ENCODE data around the gene LMLN.
"Not testable (repeated sequence)": the region's sequence is repeated elsewhere in the genome, so short reads cannot be mapped to it uniquely, and the experiment has no call there.

The LMLN gene

GRCh38 chr3:197955892-197956477 lies 4.0 kb upstream of the LMLN start:
- peak overlapping the region; percentile 80 for H3K27ac ChIP-seq

GRCh38 chr3:197956626-197956988 lies 3.4 kb upstream of the LMLN start:
- peak overlapping the region; percentile 80 for H3K27ac ChIP-seq
- DNase-seq (ENCODE audit: low read depth, low spot score) = no peak

More at GRCh38 chr3:197955892-197956477, 4.0 kb upstream of the LMLN start:
- DNase-seq (ENCODE audit: low read depth, low spot score) = no peak

- no peak for DNase-seq (ENCODE audit: low read depth, low spot score)
- H3K27ac ChIP-seq = peak overlapping the region; percentile 80
Measured at GRCh38 chr3:197957790-197958133, 2.3 kb upstream of the LMLN start.

GRCh38 chr3:197958346-197958745 lies 1.7 kb upstream of the LMLN start:
- no peak for DNase-seq (ENCODE audit: low read depth, low spot score)
- peak overlapping the region; percentile 80 for H3K27ac ChIP-seq

- DNase-seq (ENCODE audit: low read depth, low spot score) = not testable (repeated sequence)
- H3K27ac ChIP-seq = peak overlapping the region; percentile 80
Measured at GRCh38 chr3:197958848-197959247, 1.2 kb upstream of the LMLN start.

GRCh38 chr3:197959500-197959890 lies 522 bp upstream of the LMLN start:
- peak overlapping the region; percentile 80 for H3K27ac ChIP-seq
- no peak for DNase-seq (ENCODE audit: low read depth, low spot score)

- DNase-seq (ENCODE audit: low read depth, low spot score) = no peak
- H3K27ac ChIP-seq = peak overlapping the region; percentile 80
Measured at GRCh38 chr3:197960694-197961581, 921 bp downstream of the LMLN start.

GRCh38 chr3:197961582-197961945 lies 1.5 kb downstream of the LMLN start:
- DNase-seq (ENCODE audit: low read depth, low spot score) = no peak
- no peak overlapping the region for H3K27ac ChIP-seq

- no peak for DNase-seq (ENCODE audit: low read depth, low spot score)
- H3K27ac ChIP-seq = no peak overlapping the region
Measured at GRCh38 chr3:197963019-197963637, 3.1 kb downstream of the LMLN start.

GRCh38 chr3:197967337-197967989 lies 7.4 kb downstream of the LMLN start:
- not testable (repeated sequence) for DNase-seq (ENCODE audit: low read depth, low spot score); H3K27ac ChIP-seq

- DNase-seq (ENCODE audit: low read depth, low spot score) = no peak
- H3K27ac ChIP-seq = no peak overlapping the region
Measured at GRCh38 chr3:197970588-197970987, 10.6 kb downstream of the LMLN start.

GRCh38 chr3:197974016-197974415 lies 14.0 kb downstream of the LMLN start:
- H3K27ac ChIP-seq = no peak overlapping the region
- DNase-seq (ENCODE audit: low read depth, low spot score) = no peak

- no peak overlapping the region for H3K27ac ChIP-seq
- DNase-seq (ENCODE audit: low read depth, low spot score) = no peak
Measured at GRCh38 chr3:197975311-197975710, 15.3 kb downstream of the LMLN start.

- DNase-seq (ENCODE audit: low read depth, low spot score) = no peak
Measured at GRCh38 chr3:197983076-197983475, 23.1 kb downstream of the LMLN start.

GRCh38 chr3:197989651-197990050 lies 29.6 kb downstream of the LMLN start:
- no peak overlapping the region for H3K27ac ChIP-seq
- no peak for DNase-seq (ENCODE audit: low read depth, low spot score)

More at GRCh38 chr3:197983076-197983475, 23.1 kb downstream of the LMLN start:
- H3K27ac ChIP-seq = no peak overlapping the region

GRCh38 chr3:197994736-197995135 lies 34.7 kb downstream of the LMLN start:
- H3K27ac ChIP-seq = no peak overlapping the region
- DNase-seq (ENCODE audit: low read depth, low spot score) = no peak

GRCh38 chr3:197996855-197997254 lies 36.8 kb downstream of the LMLN start:
- no peak overlapping the region for H3K27ac ChIP-seq
- no peak for DNase-seq (ENCODE audit: low read depth, low spot score)

GRCh38 chr3:197997936-197998335 lies 37.9 kb downstream of the LMLN start:
- no peak overlapping the region for H3K27ac ChIP-seq
- no peak for DNase-seq (ENCODE audit: low read depth, low spot score)

GRCh38 chr3:198017090-198017489 lies 57.1 kb downstream of the LMLN start:
- DNase-seq (ENCODE audit: low read depth, low spot score) = no peak
- no peak overlapping the region for H3K27ac ChIP-seq

- DNase-seq (ENCODE audit: low read depth, low spot score) = no peak
- no peak overlapping the region for H3K27ac ChIP-seq
Measured at GRCh38 chr3:198018416-198018815, 58.4 kb downstream of the LMLN start.

- H3K27ac ChIP-seq = no peak overlapping the region
- no peak for DNase-seq (ENCODE audit: low read depth, low spot score)
Measured at GRCh38 chr3:198019115-198019514, 59.1 kb downstream of the LMLN start.

All from epithelial cell of prostate (primary cell).